K562 (cell line): ENCODE data around the gene DESI1. TPM values are rescaled to one million over a fixed set of nuclear protein-coding genes. Genes with fewer than 3 reads are reported as not detected.

ENCODE experiments used
- ARID1B ChIP-seq: fragments of 450-650 bp; IDR thresholded peaks from 2 replicates; pipeline ENCODE4 v1.6.1; 2016; ENCODE audit warnings: antibody characterized with exemption, mild to moderate bottlenecking, inconsistent platforms
- CREM ChIP-seq: IDR thresholded peaks from 2 replicates; pipeline ENCODE4 v1.6.1; 2014; ENCODE audit warnings: antibody characterized with exemption, low read depth
- DPF2 ChIP-seq: fragments of 450-650 bp; IDR thresholded peaks from 2 replicates; pipeline ENCODE4 v1.6.1; 2016
- EP400 ChIP-seq: fragments of 450-650 bp; IDR thresholded peaks from 2 replicates; pipeline ENCODE4 v1.6.1; 2017; ENCODE audit warnings: antibody characterized with exemption, mild to moderate bottlenecking, moderate library complexity
- FOSL1 ChIP-seq: fragments of 200-800 bp; sonication (Bioruptor generic); conservative IDR thresholded peaks from 2 replicates; pipeline ENCODE4 v1.6.1; 2016; ENCODE audit warnings: missing genetic modification characterization, missing compliant biosample characterization
- HMG20A ChIP-seq: fragments of 450-650 bp; formaldehyde crosslinking; conservative IDR thresholded peaks from 2 replicates; pipeline ENCODE4 v1.4.0; 2020; ENCODE audit warnings: mild to moderate bottlenecking, mixed read lengths
- KDM1A ChIP-seq, 2 experiments: fragments of 450-650 bp; IDR thresholded peaks; 2 replicates each; pipeline ENCODE4 v1.6.1; 2016; ENCODE audit warnings: mild to moderate bottlenecking in 2 of 2
- MCM7 ChIP-seq, 2 experiments: fragments of 450-650 bp; IDR thresholded peaks; 2 replicates each; pipeline ENCODE4 v1.6.1; 2016 to 2018
- MLLT1 ChIP-seq, 2 experiments: fragments of 450-650 bp; IDR thresholded peaks; 2 replicates each; pipeline ENCODE4 v1.6.1; 2016
- NEUROD1 ChIP-seq: fragments of 150-350 bp; IDR thresholded peaks from 2 replicates; pipeline ENCODE4 v1.6.1; 2014; ENCODE audit warnings: borderline replicate concordance, low read length, low read depth; ENCODE audit not compliant: partially characterized antibody
- NR2C1 ChIP-seq, 2 experiments: fragments of 450-650 bp; IDR thresholded peaks; 2 replicates each; pipeline ENCODE4 v1.6.1; 2017; ENCODE audit warnings: mild to moderate bottlenecking in 2 of 2, antibody characterized with exemption in 1 of 2, inconsistent platforms in 1 of 2, missing compliant biosample characterization in 1 of 2, missing genetic modification characterization in 1 of 2
- PHB2 ChIP-seq: fragments of 450-650 bp; IDR thresholded peaks from 2 replicates; pipeline ENCODE4 v1.6.1; 2017; ENCODE audit warnings: low read depth
- PKNOX1 ChIP-seq: fragments of 450-650 bp; IDR thresholded peaks from 2 replicates; pipeline ENCODE4 v1.6.1; 2016
- POLR2AphosphoS5 ChIP-seq: IDR thresholded peaks from 2 replicates; pipeline ENCODE4 v1.6.1; 2011; ENCODE audit warnings: mild to moderate bottlenecking, low read depth, low read length, moderate library complexity; ENCODE audit not compliant: control insufficient read depth, insufficient read depth
- SMARCC2 ChIP-seq: fragments of 450-650 bp; IDR thresholded peaks from 2 replicates; pipeline ENCODE4 v1.6.1; 2017; ENCODE audit warnings: antibody characterized with exemption, moderate library complexity, mild to moderate bottlenecking, low read depth
- TAL1 ChIP-seq: fragments of 450-650 bp; IDR thresholded peaks from 2 replicates; pipeline ENCODE4 v1.6.1; 2016; ENCODE audit warnings: mild to moderate bottlenecking
- TBL1XR1 ChIP-seq, 2 experiments: IDR thresholded peaks; 2 replicates each; pipeline ENCODE4 v1.6.1; 2012; ENCODE audit warnings: improper control_type of control experiment in 2 of 2, low read length in 2 of 2, mild to moderate bottlenecking in 1 of 2
- ZBTB1 ChIP-seq: sonication (generic); formaldehyde crosslinking; IDR thresholded peaks from 2 replicates; pipeline ENCODE4 v1.8.1; 2023; ENCODE audit warnings: missing genetic modification reagents, low read depth, mild to moderate bottlenecking, borderline replicate concordance
- ZBTB11 ChIP-seq, 3 experiments: fragments of 200-800 bp in 1 of 3; fragments of 250-450 bp in 1 of 3; fragments of 450-650 bp in 1 of 3; sonication (Bioruptor Pico) in 1 of 3; sonication (Bioruptor generic) in 1 of 3; formaldehyde crosslinking in 1 of 3; IDR thresholded peaks; 2 replicates each; pipeline versions ENCODE4 v1.6.1 to v1.8.0; 2016 to 2022; ENCODE audit warnings: mild to moderate bottlenecking in 2 of 3, missing genetic modification characterization in 2 of 3, missing compliant biosample characterization in 1 of 3, moderate library complexity in 1 of 3
- ZBTB9 ChIP-seq: fragments of 450-650 bp; formaldehyde crosslinking; IDR thresholded peaks from 2 replicates; pipeline ENCODE4 v1.4.0; 2020; ENCODE audit warnings: mild to moderate bottlenecking, moderate library complexity
- ZNF41 ChIP-seq: fragments of 250-450 bp; sonication (Bioruptor Pico); conservative IDR thresholded peaks from 2 replicates; pipeline ENCODE4 v1.4.0; 2020; ENCODE audit warnings: mild to moderate bottlenecking
- ZNF780A ChIP-seq: fragments of 250-450 bp; sonication (Bioruptor Pico); IDR thresholded peaks from 2 replicates; pipeline ENCODE4 v1.5.0; 2021; ENCODE audit warnings: mild to moderate bottlenecking
- polyA plus RNA-seq, 8 experiments: library from polyadenylated mRNA; depleted of rRNA in 4 of 8; stranded (reverse) in 5 of 8; unstranded in 3 of 8; fragments of >200 nt; fragmentation: Nextera tagmentation in 2 of 8; fragmentation: Illumina TruSeq in 1 of 8; extraction: Ambion mirVana in 2 of 8; extraction: Trizol in 1 of 8; gene quantifications; 2 replicates each; pipeline versions ENCODE4 v1.2.1 to v1.2.3, GENCODE V29; 2011 to 2014; ENCODE audit warnings: inconsistent platforms in 1 of 8, missing spikeins in 1 of 8
- total RNA-seq, 7 experiments: library from RNA; depleted of rRNA in 6 of 7; stranded (reverse); fragments of >200 nt in 6 of 7; fragmentation: Illumina TruSeq in 2 of 7; extraction: Trizol in 2 of 7; gene quantifications; 2 replicates each; pipeline versions ENCODE4 v1.2.1 to v1.2.3, GENCODE V29; 2011 to 2021; ENCODE audit warnings: low replicate concordance in 1 of 7

DESI1 gene
- total and polyA plus RNA-seq, 9 of the 15 experiments (the other 6 are each of a cell fraction or from before 2014, with no cell fraction given) = 7.2 to 45.9 (median 29.8) TPM

GRCh38 chr22:41603873-41604332 lies 16.9 kb downstream of the DESI1 start (continued):
- peak in 1 of 2 experiments; percentile 93; a peak in 3 of 4 replicates for TF ChIP-seq TBL1XR1 (IDR thresholded peaks at IDR 0.05; ENCODE audit: low read length in 2 of 2)
- peak in 1 of 3 experiments; percentile 56; a peak in 1 of 6 replicates for TF ChIP-seq ZBTB11 (CRISPR knock-in tag; IDR thresholded peaks at IDR 0.05)
- peak; percentile 82 for TF ChIP-seq TAL1
- peak; percentile 96 for TF ChIP-seq KDM1A (IDR thresholded peaks at IDR 0.05)
- TF ChIP-seq NEUROD1 = no peak
- TF ChIP-seq MCM7 (IDR thresholded peaks at IDR 0.05) = no peak
- peak; percentile 71; the same call in 1 of the 2 replicates for TF ChIP-seq ZNF41
- peak; percentile 49; the same call in 1 of the 2 replicates for TF ChIP-seq CREM
- no peak for TF ChIP-seq ZBTB9 (CRISPR knock-in tag)
- TF ChIP-seq SMARCC2 = 0 out of 2 replicates have a peak, but pooled peaks have one; percentile 45
- peak; percentile 76; the same call in 1 of the 2 replicates for TF ChIP-seq POLR2AphosphoS5
- TF ChIP-seq ZBTB1 (CRISPR knock-in tag) = peak; percentile 92
- TF ChIP-seq PHB2 = 0 out of 2 replicates have a peak, but pooled peaks have one; percentile 15
- no peak for TF ChIP-seq ZNF780A
- TF ChIP-seq PKNOX1 = peak; percentile 86
- peak; percentile 91 for TF ChIP-seq ARID1B
- peak in 1 of 2 experiments; percentile 57; a peak in 1 of 4 replicates for TF ChIP-seq MLLT1 (IDR thresholded peaks at IDR 0.05)
- peak; percentile 33; the same call in 1 of the 2 replicates for TF ChIP-seq EP400
- TF ChIP-seq NR2C1 (IDR thresholded peaks at IDR 0.05) = no peak
- 0 out of 2 replicates have a peak, but pooled peaks have one; percentile 12 for TF ChIP-seq NR2C1 (tag; IDR thresholded peaks at IDR 0.05)
- TF ChIP-seq FOSL1 (tag) = peak; percentile 38; the same call in 1 of the 2 replicates
- TF ChIP-seq DPF2 = peak; percentile 85
- TF ChIP-seq HMG20A (CRISPR knock-in tag) = peak; percentile 73; the same call in 1 of the 2 replicates
